ENCODE data around the gene COX11. TPM values are rescaled to one million over a fixed set of nuclear protein-coding genes. Genes with fewer than 3 reads are reported as not detected.

COX11 gene
- total and polyA plus RNA-seq, 2 of the 13 experiments (the other 11 are each of a cell fraction or from before 2014, with no cell fraction given), result 103 to 203 TPM

- TF ChIP-seq, protein P1, sequence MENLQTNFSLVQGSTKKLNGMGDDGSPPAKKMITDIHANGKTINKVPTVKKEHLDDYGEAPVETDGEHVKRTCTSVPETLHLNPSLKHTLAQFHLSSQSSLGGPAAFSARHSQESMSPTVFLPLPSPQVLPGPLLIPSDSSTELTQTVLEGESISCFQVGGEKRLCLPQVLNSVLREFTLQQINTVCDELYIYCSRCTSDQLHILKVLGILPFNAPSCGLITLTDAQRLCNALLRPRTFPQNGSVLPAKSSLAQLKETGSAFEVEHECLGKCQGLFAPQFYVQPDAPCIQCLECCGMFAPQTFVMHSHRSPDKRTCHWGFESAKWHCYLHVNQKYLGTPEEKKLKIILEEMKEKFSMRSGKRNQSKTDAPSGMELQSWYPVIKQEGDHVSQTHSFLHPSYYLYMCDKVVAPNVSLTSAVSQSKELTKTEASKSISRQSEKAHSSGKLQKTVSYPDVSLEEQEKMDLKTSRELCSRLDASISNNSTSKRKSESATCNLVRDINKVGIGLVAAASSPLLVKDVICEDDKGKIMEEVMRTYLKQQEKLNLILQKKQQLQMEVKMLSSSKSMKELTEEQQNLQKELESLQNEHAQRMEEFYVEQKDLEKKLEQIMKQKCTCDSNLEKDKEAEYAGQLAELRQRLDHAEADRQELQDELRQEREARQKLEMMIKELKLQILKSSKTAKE (CRISPR knock-in tag; IDR thresholded peaks at IDR 0.05; ENCODE audit: borderline replicate concordance), result no peak
- TF ChIP-seq MAFK (conservative IDR thresholded peaks at IDR 0.05 in 1 of 2, IDR thresholded peaks at IDR 0.05 in 1 of 2; ENCODE audit: low read length in 2 of 2) (no peak), MIXL1 (CRISPR knock-in tag; IDR thresholded peaks at IDR 0.05) (peak; percentile 51; the same call in 1 of the 2 replicates)
Measured at GRCh38 chr17:55005520-55005919, 37.1 kb upstream of the COX11 start (continued).

DNA sequence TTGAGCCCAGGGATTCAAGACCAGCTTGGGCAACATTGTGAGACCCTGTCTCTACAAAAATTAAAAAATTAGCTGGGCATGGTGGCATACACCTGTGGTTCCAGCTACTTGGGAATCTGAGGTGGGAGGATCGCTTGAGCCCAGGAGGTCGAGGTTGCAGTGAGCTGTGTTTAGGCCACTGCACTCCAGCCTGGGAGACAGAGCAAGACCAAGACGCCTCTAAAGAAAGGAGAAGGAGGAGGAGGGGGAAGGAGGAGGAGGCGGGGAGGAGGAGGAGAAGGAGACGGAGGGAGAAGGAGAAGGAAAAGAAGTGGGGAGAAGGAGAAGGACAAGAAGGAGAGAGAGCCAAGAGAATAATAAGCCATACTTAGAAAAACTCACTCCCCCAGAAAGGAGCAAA, 36.0 kb upstream of the COX11 start:
- Histone ChIP-seq H3K9me3 (ENCODE audit: low read length) (no peaks in the 10 kb centered on the region), H3K4me3 (replicated peaks in 1 of 3; ENCODE audit: insufficient read depth in 1 of 3, low read depth in 2 of 3, low read length in 3 of 3) (no peak overlapping the region), H3K79me2 (ENCODE audit: insufficient read depth, low read length) (no peaks in the 10 kb centered on the region), H4K20me1 (ENCODE audit: insufficient read depth, low read length) (no peaks in the 10 kb centered on the region), H3K27ac (ENCODE audit: extremely low read length, insufficient read depth, low read length) (no peak overlapping the region), H2AFZ (ENCODE audit: low read length) (no peak overlapping the region), H3K4me1 (ENCODE audit: insufficient read depth, low read length) (no peaks in the 10 kb centered on the region), H3K36me3 (replicated peaks in 1 of 2; ENCODE audit: control insufficient read depth in 1 of 2, insufficient read depth in 2 of 2, low read length in 2 of 2) (peaks cover 4 to 27% of the 10 kb centered on the region in 2 experiments), H3K27me3 (ENCODE audit: control insufficient read depth in 1 of 2, insufficient read depth in 2 of 2, low read length in 2 of 2) (no peaks in the 10 kb centered on the region), H3K9ac (ENCODE audit: insufficient read depth, low read depth, low read length) (no peak overlapping the region), H3K4me2 (ENCODE audit: low read depth, low read length) (no peak overlapping the region)
- FAIRE-seq, result no peak
- no peak for DNase-seq (ENCODE audit: low spot score)
- 94% methylated on average over 5 of the region's 5 CpGs for WGBS (ENCODE audit: low lambda C conversion rate)
- in situ Hi-C loops (cut with HindIII; ENCODE audit: extremely low pct_ligation_motif_present, low pct_unique_long_range_greater_than_20kb), result no loop called here
- ChIA-PET CTCF (ENCODE audit: low intra/inter-chr PET ratio, low total read pairs) (no interaction called here), POLR2A (interaction anchor here (0.6 kb wide), 1 partner anchor 98 kb away, joined by 3 read pairs; no protein-coding TSS in a partner anchor)
- intact Hi-C loops (cut with micrococcal nuclease; ENCODE audit: unreplicated experiment), result no loop called here
- no peak for ATAC-seq
- BruUV-seq (replicated peaks), result no TSS peak
- no peak for TF ChIP-seq DZIP1 (CRISPR knock-in tag; IDR thresholded peaks at IDR 0.05)
- no peak for TF ChIP-seq HNRNPL (IDR thresholded peaks at IDR 0.05; ENCODE audit: low read depth, low read length)
- TF ChIP-seq CREB1 (IDR thresholded peaks at IDR 0.05), result no peak
- TF ChIP-seq CREB1 (CRISPR knock-in tag; IDR thresholded peaks at IDR 0.05), result no peak
- TF ChIP-seq ZNF432 (CRISPR knock-in tag; IDR thresholded peaks at IDR 0.05; ENCODE audit: borderline replicate concordance), result no peak
- TF ChIP-seq PRDM4 (CRISPR knock-in tag; IDR thresholded peaks at IDR 0.05; ENCODE audit: borderline replicate concordance), result no peak
- no peak for TF ChIP-seq ZNF552 (CRISPR knock-in tag; IDR thresholded peaks at IDR 0.05; ENCODE audit: borderline replicate concordance)
- no peak for TF ChIP-seq ZNF367 (CRISPR knock-in tag; IDR thresholded peaks at IDR 0.05; ENCODE audit: borderline replicate concordance)
- TF ChIP-seq, protein P2, sequence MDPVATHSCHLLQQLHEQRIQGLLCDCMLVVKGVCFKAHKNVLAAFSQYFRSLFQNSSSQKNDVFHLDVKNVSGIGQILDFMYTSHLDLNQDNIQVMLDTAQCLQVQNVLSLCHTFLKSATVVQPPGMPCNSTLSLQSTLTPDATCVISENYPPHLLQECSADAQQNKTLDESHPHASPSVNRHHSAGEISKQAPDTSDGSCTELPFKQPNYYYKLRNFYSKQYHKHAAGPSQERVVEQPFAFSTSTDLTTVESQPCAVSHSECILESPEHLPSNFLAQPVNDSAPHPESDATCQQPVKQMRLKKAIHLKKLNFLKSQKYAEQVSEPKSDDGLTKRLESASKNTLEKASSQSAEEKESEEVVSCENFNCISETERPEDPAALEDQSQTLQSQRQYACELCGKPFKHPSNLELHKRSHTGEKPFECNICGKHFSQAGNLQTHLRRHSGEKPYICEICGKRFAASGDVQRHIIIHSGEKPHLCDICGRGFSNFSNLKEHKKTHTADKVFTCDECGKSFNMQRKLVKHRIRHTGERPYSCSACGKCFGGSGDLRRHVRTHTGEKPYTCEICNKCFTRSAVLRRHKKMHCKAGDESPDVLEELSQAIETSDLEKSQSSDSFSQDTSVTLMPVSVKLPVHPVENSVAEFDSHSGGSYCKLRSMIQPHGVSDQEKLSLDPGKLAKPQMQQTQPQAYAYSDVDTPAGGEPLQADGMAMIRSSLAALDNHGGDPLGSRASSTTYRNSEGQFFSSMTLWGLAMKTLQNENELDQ (CRISPR knock-in tag; IDR thresholded peaks at IDR 0.05; ENCODE audit: borderline replicate concordance), result no peak
- no peak for TF ChIP-seq SOX6 (IDR thresholded peaks at IDR 0.05)
- TF ChIP-seq SOX6 (CRISPR knock-in tag; IDR thresholded peaks at IDR 0.05), result no peak
- TF ChIP-seq SMC3 (IDR thresholded peaks at IDR 0.05; ENCODE audit: low read length), result no peak
